HEK293 (cell line): Measurements from ENCODE around the gene CD1D.

Experiments
- CTCF ChIA-PET: fragments of 350-600 bp; formaldehyde crosslinking; extraction: SDS; loops from one replicate; lab custom pipeline; 2021; ENCODE audit warnings: antibody characterized with exemption; lab: Yijun Ruan, JAX
- POLR2A ChIA-PET: fragments of 300-600 bp; formaldehyde crosslinking; extraction: SDS; loops from one replicate; lab custom pipeline; 2020; ENCODE audit warnings: antibody characterized with exemption, inconsistent platforms; lab: Yijun Ruan, JAX
- H3K27ac ChIP-seq: fragments of 200-500 bp; sonication (Bioruptor generic); 2 replicates; pipeline ENCODE4 v1.5.1; 2014; ENCODE audit warnings: low read depth, low read length, control low read depth, inconsistent platforms; ENCODE audit errors: extremely low read depth
- H3K36me3 ChIP-seq, 2 experiments: fragments of 200-500 bp in 1 of 2; sonication (Bioruptor generic) in 1 of 2; 1 replicate in 1 of 2; 2 replicates in 1 of 2; pipeline ENCODE4 v1.5.1; 2014 to 2017; ENCODE audit warnings: inconsistent platforms in 2 of 2, low read length in 2 of 2; ENCODE audit not compliant: control insufficient read depth in 2 of 2, insufficient read depth in 1 of 2
- H3K4me1 ChIP-seq: fragments of 200-500 bp; sonication (Bioruptor generic); 2 replicates; pipeline ENCODE4 v1.5.1; 2014; ENCODE audit warnings: mild to moderate bottlenecking, low read length, inconsistent platforms; ENCODE audit not compliant: control insufficient read depth, insufficient read depth
- H3K4me3 ChIP-seq: 2 replicates; pipeline ENCODE4 v1.5.1; 2011; ENCODE audit warnings: low read depth, mild to moderate bottlenecking, control low read depth, low read length, moderate library complexity
- H3K9me3 ChIP-seq: fragments of 200-500 bp; sonication (Bioruptor generic); 2 replicates; pipeline ENCODE4 v1.5.1; 2014; ENCODE audit warnings: low read depth, low read length, inconsistent platforms; ENCODE audit not compliant: control insufficient read depth, insufficient read depth
- FEZF1 ChIP-seq: fragments of 450-650 bp; formaldehyde crosslinking; IDR thresholded peaks from 2 replicates; pipeline ENCODE4 v1.5.1; 2016; ENCODE audit warnings: missing biosample characterization, missing genetic modification characterization
- HIC1 ChIP-seq: fragments of 450-650 bp; formaldehyde crosslinking; IDR thresholded peaks from 2 replicates; pipeline ENCODE4 v1.5.1; 2016; ENCODE audit warnings: missing biosample characterization, missing genetic modification characterization
- INSM2 ChIP-seq: fragments of 450-650 bp; formaldehyde crosslinking; IDR thresholded peaks from 2 replicates; pipeline ENCODE4 v1.5.1; 2016; ENCODE audit warnings: missing biosample characterization, missing genetic modification characterization
- KLF7 ChIP-seq: fragments of 450-650 bp; formaldehyde crosslinking; IDR thresholded peaks from 2 replicates; pipeline ENCODE4 v1.5.1; 2016; ENCODE audit warnings: missing biosample characterization, missing genetic modification characterization, borderline replicate concordance
- MZF1 ChIP-seq: fragments of 450-650 bp; formaldehyde crosslinking; IDR thresholded peaks from 2 replicates; pipeline ENCODE4 v1.5.1; 2017; ENCODE audit warnings: missing biosample characterization, missing genetic modification characterization, borderline replicate concordance
- ZBTB21 ChIP-seq: fragments of 450-650 bp; formaldehyde crosslinking; IDR thresholded peaks from 2 replicates; pipeline ENCODE4 v1.5.1; 2017; ENCODE audit warnings: missing biosample characterization, missing genetic modification characterization
- ZNF132 ChIP-seq: fragments of 450-650 bp; formaldehyde crosslinking; IDR thresholded peaks from 2 replicates; pipeline ENCODE4 v1.5.1; 2017; ENCODE audit warnings: missing biosample characterization, missing genetic modification characterization, borderline replicate concordance
- ZNF16 ChIP-seq: fragments of 450-650 bp; formaldehyde crosslinking; IDR thresholded peaks from 2 replicates; pipeline ENCODE4 v1.5.1; 2016; ENCODE audit warnings: low read depth, missing biosample characterization, missing genetic modification characterization
- ZNF169 ChIP-seq: fragments of 450-650 bp; formaldehyde crosslinking; IDR thresholded peaks from 2 replicates; pipeline ENCODE4 v1.5.1; 2016; ENCODE audit warnings: missing biosample characterization, missing genetic modification characterization
- ZNF302 ChIP-seq: fragments of 450-650 bp; formaldehyde crosslinking; IDR thresholded peaks from 2 replicates; pipeline ENCODE4 v1.5.1; 2016; ENCODE audit warnings: missing biosample characterization, missing genetic modification characterization, low read depth
- ZNF394 ChIP-seq: fragments of 450-650 bp; formaldehyde crosslinking; IDR thresholded peaks from 2 replicates; pipeline ENCODE4 v1.5.1; 2016; ENCODE audit warnings: missing biosample characterization, missing genetic modification characterization, mild to moderate bottlenecking, moderate library complexity, borderline replicate concordance
- ZNF48 ChIP-seq: fragments of 450-650 bp; formaldehyde crosslinking; IDR thresholded peaks from 2 replicates; pipeline ENCODE4 v1.5.1; 2016; ENCODE audit warnings: missing biosample characterization, missing genetic modification characterization
- ZNF518A ChIP-seq: fragments of 450-650 bp; formaldehyde crosslinking; conservative IDR thresholded peaks from 2 replicates; pipeline ENCODE4 v1.5.1; 2016; ENCODE audit warnings: low read depth, missing biosample characterization, missing genetic modification characterization
- ZNF548 ChIP-seq: fragments of 450-650 bp; formaldehyde crosslinking; IDR thresholded peaks from 2 replicates; pipeline ENCODE4 v1.5.1; 2016; ENCODE audit warnings: missing biosample characterization, missing genetic modification characterization
- ZNF585B ChIP-seq: fragments of 450-650 bp; formaldehyde crosslinking; IDR thresholded peaks from 2 replicates; pipeline ENCODE4 v1.5.1; 2016; ENCODE audit warnings: missing biosample characterization, missing genetic modification characterization
- ZNF701 ChIP-seq: fragments of 450-650 bp; formaldehyde crosslinking; IDR thresholded peaks from 2 replicates; pipeline ENCODE4 v1.5.1; 2016; ENCODE audit warnings: missing biosample characterization, missing genetic modification characterization
- TF ChIP-seq, protein P1 (sequence below): fragments of 450-650 bp; formaldehyde crosslinking; IDR thresholded peaks from 2 replicates; pipeline ENCODE4 v1.5.1; 2017; ENCODE audit warnings: missing biosample characterization, missing genetic modification characterization

The CD1D gene

GRCh38 chr1:158181577-158181922, 855 bp downstream of the CD1D start:
- TF ChIP-seq ZNF302 (no peak), ZNF585B (no peak)
- Histone ChIP-seq H3K27ac (no peak overlapping the region; the same call in 1 of the 2 replicates), H3K4me1 (peaks cover 1% of the 10 kb centered on the region), H3K4me3 (peak overlapping the region; percentile 48), H3K9me3 (no peaks in the 10 kb centered on the region), H3K36me3 (peaks cover 0 to 12% of the 10 kb centered on the region in 2 experiments; a peak in 1 of 3 replicates)
- CTCF ChIA-PET, result no interaction called here
- POLR2A ChIA-PET, result interaction anchor here (0.6 kb wide), 1 partner anchor 625 kb away, joined by 3 read pairs; no protein-coding TSS in a partner anchor

GRCh38 chr1:158185770-158186169, 5.1 kb downstream of the CD1D start:
- POLR2A ChIA-PET, result no interaction called here
- H3K9me3 ChIP-seq, result no peaks in the 10 kb centered on the region
- H3K4me1 ChIP-seq, result peaks cover 3% of the 10 kb centered on the region; the same call in 1 of the 2 replicates
- TF ChIP-seq ZBTB21 (tag by site-specific recombination) (no peak), FEZF1 (tag by site-specific recombination) (no peak), KLF7 (no peak), ZNF394 (tag by site-specific recombination) (no peak), ZNF518A (tag by site-specific recombination) (no peak), INSM2 (tag by site-specific recombination) (no peak), ZNF16 (tag by site-specific recombination) (no peak), MZF1 (tag by site-specific recombination) (no peak)
- CTCF ChIA-PET, result interaction anchor here (1.5 kb wide), 1 partner anchor 19 kb away, joined by 10 read pairs; no protein-coding TSS in a partner anchor
- no peak overlapping the region for H3K4me3 ChIP-seq
- H3K27ac ChIP-seq, result no peak overlapping the region
- peaks cover 0 to 12% of the 10 kb centered on the region in 2 experiments; a peak in 1 of 3 replicates for H3K36me3 ChIP-seq

GRCh38 chr1:158186180-158186579, 5.5 kb downstream of the CD1D start:
- CTCF ChIA-PET, result interaction anchor here (0.7 to 1.5 kb wide), 2 partner anchors 18 to 1025 kb away, joined by 3 to 10 read pairs; no protein-coding TSS in a partner anchor
- peaks cover 0 to 12% of the 10 kb centered on the region in 2 experiments; a peak in 1 of 3 replicates for H3K36me3 ChIP-seq
- no peak overlapping the region for H3K4me3 ChIP-seq
- H3K27ac ChIP-seq, result no peak overlapping the region
- POLR2A ChIA-PET, result interaction anchor here (0.7 kb wide), 1 partner anchor 24 kb away, joined by 3 read pairs; no protein-coding TSS in a partner anchor
- peaks cover 3% of the 10 kb centered on the region; the same call in 1 of the 2 replicates for H3K4me1 ChIP-seq
- TF ChIP-seq, protein P1, sequence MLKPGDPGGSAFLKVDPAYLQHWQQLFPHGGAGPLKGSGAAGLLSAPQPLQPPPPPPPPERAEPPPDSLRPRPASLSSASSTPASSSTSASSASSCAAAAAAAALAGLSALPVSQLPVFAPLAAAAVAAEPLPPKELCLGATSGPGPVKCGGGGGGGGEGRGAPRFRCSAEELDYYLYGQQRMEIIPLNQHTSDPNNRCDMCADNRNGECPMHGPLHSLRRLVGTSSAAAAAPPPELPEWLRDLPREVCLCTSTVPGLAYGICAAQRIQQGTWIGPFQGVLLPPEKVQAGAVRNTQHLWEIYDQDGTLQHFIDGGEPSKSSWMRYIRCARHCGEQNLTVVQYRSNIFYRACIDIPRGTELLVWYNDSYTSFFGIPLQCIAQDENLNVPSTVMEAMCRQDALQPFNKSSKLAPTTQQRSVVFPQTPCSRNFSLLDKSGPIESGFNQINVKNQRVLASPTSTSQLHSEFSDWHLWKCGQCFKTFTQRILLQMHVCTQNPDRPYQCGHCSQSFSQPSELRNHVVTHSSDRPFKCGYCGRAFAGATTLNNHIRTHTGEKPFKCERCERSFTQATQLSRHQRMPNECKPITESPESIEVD, result peak; percentile 29; the same call in 1 of the 2 replicates
- TF ChIP-seq ZNF169, result no peak
- TF ChIP-seq ZNF701 (tag by site-specific recombination), result no peak
- no peak for TF ChIP-seq ZNF132
- TF ChIP-seq ZNF548 (tag by site-specific recombination), result no peak
- 0 out of 2 replicates have a peak, but pooled peaks have one; percentile 14 for TF ChIP-seq HIC1 (tag by site-specific recombination)
- no peak for TF ChIP-seq ZNF48 (tag by site-specific recombination)
- H3K9me3 ChIP-seq, result no peaks in the 10 kb centered on the region
